Activated CD4-positive, alpha-beta T cell treated with anti-CD3 and anti-CD28 coated beads for 4 hours (primary cell): ENCODE results near the gene SBF2.
"Not testable (repeated sequence)": the region's sequence is repeated elsewhere in the genome, so short reads cannot be mapped to it uniquely, and the experiment has no call there.

Source experiments
- DNase-seq, 2 donors: peaks; one replicate each; pipeline ENCODE4 v3.0.0-alpha.2; 2020

Gene SBF2

GRCh38 chr11:10160350-10160749 lies 133.7 kb downstream of the SBF2 start:
- DNase-seq, result no peak

GRCh38 chr11:10158461-10158860 lies 135.6 kb downstream of the SBF2 start:
- no peak for DNase-seq

DNA sequence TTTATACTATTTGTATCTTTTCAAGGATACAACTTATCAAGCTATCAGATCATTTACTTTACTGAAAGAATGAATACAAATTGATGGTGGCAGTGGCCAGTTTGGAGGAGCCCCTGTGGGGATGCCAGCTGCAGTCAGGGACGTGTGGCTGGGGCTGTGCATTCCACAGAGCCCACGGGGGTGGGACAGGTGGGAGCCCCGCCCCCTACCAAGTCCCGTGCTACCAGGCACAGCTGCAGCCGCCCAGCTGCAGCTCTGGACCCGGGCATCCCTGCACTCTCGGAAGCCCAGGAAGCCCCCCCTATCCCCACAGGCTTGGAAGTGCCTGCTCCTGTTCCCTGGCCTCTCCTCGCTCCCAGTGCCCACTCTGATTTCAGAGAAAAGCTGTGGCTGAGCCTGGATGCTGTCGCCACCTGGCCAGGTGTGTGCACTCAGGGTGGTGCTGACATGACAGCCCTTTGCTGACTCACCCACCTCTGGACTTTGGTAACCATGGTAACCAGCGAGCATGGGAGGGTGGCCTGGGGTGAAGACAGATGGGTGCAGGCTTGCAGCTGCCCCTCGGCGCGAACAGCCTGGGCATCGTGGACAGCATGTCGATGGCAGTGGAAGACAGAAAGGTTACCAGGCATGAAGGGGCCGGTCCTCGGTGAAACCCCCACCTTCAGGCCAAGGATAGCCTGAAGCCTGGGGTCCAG lies 138.1 kb downstream of the SBF2 start:
- no peak for DNase-seq

GRCh38 chr11:10150800-10151199 lies 143.2 kb downstream of the SBF2 start:
- DNase-seq, result no peak

GRCh38 chr11:10149553-10149952 lies 144.5 kb downstream of the SBF2 start:
- DNase-seq, result no peak

- no peak for DNase-seq
Measured at GRCh38 chr11:10147195-10147594, 146.8 kb downstream of the SBF2 start.

DNA sequence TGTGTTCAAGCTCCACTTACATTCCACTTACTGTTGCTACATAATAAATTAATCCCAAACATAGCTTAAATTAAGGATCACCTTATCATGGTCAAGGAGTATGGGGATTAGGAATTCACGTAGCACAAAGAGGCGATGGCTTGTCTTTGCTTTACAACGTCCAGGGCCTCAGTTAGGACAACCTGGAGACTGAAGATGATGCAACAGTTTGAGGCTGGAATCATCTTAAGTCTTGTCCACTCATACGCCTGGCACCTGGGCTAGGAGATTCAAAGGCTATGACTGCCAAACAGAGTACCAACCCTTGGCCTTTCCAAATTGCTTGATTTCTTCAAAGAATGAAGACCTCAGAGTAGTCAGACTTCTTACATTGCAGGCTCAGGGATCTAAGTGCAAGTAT lies 149.1 kb downstream of the SBF2 start:
- no peak for DNase-seq

DNA sequence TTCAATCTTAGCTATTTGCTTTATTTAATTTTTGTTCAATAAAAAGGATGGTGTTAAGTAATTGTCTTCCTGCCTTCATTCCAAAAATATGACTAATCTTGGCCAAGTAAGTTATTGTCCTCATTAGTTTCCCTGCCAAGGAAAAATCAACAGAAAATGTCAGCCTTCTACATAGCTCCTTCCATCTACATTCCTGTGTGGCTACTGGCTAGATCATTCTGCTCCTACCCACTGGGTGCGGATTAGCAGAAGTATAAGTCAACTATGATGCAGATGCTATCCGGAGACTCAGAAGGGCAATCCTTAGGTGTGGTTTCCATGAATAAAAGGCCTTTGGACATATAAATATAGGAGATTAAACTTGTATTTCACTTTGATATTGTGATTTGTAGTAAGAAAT lies 154.4 kb downstream of the SBF2 start:
- no peak for DNase-seq

DNA sequence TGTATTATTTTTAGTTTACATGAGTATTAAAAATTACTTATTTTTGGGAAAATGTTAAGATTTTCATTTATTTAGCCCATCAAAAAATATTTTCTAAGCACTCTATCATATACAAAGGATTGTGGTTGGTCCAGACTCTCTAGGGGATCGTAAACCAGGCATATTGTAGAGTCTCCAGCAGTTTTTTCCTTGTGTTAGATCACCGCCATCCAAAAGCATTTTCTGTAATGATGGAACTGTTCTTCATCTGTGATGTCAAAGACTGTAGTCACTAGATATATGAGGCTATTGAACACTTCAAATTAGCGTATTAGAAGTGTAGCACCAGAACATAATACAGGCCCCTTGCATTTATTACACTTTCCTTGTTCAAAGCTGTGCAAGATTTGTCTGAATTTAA lies 154.9 kb downstream of the SBF2 start:
- DNase-seq, result no peak

GRCh38 chr11:10134975-10135481 lies 159.0 kb downstream of the SBF2 start:
- DNase-seq, result no peak

GRCh38 chr11:10134226-10134625 lies 159.8 kb downstream of the SBF2 start:
- DNase-seq, result not testable (repeated sequence)

DNA sequence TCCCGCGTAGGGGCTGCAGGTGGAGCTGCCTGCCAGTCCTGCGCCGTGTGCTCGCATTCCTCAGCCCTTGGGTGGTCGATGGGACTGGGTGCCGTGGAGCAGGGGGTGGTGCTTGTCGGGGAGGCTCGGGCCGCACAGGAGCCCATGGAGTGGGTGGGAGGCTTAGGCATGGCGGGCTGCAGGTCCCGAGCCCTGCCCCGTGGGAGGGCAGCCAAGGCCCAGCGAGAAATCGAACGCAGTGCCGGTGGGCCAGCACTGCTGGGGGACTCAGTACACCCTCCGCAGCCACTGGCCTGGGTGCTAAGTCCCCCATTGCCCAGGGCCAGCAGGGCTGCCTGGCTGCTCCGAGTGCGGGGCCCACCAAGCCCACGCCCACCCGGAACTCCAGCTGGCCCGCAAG lies 160.8 kb downstream of the SBF2 start:
- not testable (repeated sequence) for DNase-seq

DNA sequence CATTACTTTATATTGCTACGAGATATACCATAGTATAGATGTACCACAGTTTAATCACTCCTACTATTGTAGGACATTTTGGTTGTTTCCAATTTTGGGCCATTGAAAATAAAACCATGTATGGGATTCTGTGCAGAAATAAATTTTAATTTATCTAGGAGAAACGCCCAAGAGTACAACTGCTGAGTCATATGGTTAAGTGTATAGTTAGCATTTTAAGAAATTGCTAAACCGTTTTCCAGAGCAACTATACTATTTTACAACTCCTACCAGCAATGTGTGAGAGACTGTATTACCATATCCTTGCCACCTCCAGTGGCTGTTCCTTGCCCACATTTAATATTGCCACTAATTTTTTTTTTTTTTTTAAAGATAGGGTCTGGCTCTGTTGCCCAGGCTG lies 163.1 kb downstream of the SBF2 start:
- DNase-seq, result no peak

- not testable (repeated sequence) for DNase-seq
Measured at GRCh38 chr11:10129184-10129583, 164.8 kb downstream of the SBF2 start.

- no peak for DNase-seq
Measured at GRCh38 chr11:10125522-10126133, 168.4 kb downstream of the SBF2 start.

GRCh38 chr11:10122326-10123197 lies 171.5 kb downstream of the SBF2 start:
- no peak for DNase-seq

DNA sequence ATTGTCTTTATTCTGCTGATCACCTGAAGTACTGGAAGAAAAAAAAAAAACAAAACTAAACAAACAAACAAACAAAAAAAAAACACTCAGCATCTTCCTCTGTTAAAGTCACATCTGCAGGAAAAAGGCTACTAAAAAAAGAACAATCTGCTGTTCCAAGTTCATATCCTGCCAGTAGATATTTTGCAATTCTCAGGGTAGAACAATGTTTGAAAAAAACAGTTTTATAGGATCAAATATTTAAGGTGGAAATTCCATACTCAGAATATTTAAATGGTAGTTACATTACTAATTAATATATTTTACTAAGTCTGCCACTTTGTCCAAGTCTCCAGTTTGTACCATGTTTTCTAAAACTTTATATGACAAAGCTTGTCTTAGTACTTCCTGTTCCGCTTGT lies 175.2 kb downstream of the SBF2 start:
- DNase-seq, result no peak

DNA sequence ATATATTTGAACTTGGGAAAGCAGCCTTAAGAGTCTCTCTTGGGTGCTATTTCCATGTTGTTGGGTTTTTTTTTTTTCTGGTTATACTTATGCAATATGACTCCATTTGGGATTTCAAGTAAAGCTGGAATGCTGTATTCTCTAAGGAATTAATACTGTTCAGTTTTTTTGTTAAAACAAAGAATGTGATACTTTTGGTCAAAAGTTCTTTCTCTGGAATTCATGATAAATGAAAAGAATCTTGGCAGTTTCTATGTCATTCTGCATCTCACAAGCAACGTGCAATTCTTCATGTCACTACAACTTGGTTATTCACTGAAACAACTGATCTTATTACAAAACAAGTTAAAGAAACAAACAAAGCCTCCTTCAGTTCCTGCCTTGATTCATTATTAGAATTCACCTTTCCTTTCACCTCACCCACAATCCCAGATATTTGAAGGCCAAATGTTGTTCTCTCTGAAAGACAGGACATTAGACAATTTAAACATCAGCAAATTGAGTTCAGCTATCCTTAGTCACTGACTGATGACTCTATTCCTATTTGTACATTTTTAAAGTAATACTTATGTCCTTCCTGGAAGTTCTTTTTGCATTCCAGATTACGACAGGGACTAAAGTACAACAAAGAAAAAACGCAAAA lies 176.2 kb downstream of the SBF2 start:
- DNase-seq, result no peak

DNA sequence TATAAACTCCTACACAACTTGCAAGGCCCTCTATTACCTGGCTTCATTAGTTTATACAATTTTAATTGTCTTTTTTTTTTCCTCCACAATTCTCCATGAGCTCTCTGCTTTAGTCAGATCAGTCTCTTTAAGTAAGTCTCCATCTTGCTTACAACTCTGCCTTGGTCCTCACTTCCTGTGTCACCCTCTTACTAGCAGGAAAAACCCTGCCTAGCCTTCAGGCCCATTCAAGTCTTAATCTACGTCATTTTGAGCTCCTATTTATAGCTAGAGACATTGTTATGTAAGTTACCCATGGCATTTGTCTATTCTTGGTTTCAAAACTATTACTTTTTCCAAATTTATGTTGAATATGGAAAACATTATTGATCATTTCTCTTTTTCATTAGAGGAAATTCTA lies 177.4 kb downstream of the SBF2 start:
- no peak for DNase-seq

GRCh38 chr11:10114593-10115404 lies 179.2 kb downstream of the SBF2 start:
- DNase-seq, result no peak

GRCh38 chr11:10113852-10114251 lies 180.2 kb downstream of the SBF2 start:
- DNase-seq, result no peak

DNA sequence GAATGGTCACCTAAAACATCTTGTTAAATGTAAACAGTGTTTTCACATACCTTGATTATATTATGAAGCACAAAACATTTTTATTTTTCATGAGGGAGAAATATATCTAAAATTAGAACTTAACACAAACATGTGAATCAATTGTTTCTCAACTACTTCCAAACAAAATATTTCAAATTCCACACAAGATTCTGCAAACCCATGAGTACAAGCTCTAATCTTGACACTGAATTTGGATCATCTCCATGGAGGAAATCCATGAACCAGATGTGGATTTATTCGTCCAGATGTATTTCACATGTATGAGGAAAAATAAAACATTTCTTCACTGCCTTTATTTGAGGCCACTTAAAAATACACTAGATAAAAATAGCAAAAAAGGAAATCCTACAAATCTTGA lies 184.2 kb downstream of the SBF2 start:
- DNase-seq, result no peak
